GM18873 (cell line): Measurements from ENCODE around the gene FOXB1.

ENCODE experiments used
- ATAC-seq: cut with Tn5 transposase; IDR thresholded peaks from one replicate; pipeline ENCODE4 v1.9.1; 2021; ENCODE audit warnings: mild to moderate bottlenecking, moderate library complexity, moderate number of reproducible peaks; ENCODE audit not compliant: unreplicated experiment, low FRiP score

FOXB1 gene

DNA sequence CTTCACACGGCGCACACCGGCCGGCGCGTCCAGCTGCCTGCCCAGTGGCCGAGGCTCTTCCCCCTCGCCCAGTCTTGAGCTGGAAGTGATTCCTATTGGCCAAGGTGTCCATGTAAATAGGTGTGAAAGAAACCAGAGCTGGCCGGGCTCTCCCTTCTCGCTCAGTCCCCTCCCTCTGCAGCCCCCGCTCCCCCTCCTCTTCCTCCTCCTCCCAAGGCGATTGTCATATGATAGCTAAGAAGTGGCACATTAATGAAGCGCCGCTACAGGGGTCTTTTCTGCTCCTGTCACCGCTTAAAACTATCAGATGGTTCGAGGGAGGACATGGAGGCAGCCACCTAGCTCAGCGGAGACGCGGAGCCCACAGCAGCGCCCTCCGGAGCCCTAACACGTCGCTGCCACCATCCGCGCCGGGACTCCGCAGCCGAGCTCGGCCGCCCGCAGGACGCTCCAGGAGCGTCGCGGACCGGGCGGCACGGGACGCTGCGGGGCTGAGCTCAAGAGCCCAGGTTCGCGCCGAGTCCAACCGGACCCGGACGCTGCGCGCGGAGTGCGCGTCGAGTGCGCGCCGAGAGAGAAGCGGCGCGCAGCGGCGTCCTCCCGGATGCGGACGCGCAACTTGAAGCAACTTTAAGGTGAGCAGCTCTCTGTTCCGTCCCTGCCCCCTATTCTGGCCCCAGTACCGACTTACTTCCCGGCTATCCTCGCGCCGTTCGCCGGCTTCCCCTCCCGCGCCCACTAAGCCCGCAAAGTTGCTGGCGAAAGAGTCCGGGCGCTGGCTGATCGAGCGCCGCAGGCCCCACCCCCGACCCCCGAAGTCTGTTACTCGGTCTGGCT, at the start of gene FOXB1:
Gene FOXB1 (plus strand): TSS at position 303 of the 837 bp plus-strand sequence. CDS start 653 bp downstream, outside the sequence.
- ATAC-seq: no peak

DNA sequence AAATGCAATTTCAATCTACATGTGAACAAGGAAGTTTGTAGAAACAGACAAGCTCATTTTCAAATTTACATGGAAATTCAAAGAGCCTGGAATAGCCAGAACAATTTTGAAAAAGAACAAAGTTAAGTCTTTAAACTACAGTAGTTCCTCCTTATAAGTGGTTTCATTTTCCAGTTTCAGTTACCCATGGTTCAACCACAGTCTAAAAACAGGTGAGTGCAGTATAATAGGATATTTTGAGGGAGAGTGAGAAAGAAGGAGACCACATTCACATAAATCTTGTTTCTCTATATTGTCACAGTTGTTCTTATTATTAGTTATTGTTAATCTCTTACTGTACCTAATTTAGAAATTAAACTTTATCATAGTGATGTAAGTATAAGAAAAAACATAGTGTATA, 45.8 kb upstream of the FOXB1 start:
- ATAC-seq: no peak

DNA sequence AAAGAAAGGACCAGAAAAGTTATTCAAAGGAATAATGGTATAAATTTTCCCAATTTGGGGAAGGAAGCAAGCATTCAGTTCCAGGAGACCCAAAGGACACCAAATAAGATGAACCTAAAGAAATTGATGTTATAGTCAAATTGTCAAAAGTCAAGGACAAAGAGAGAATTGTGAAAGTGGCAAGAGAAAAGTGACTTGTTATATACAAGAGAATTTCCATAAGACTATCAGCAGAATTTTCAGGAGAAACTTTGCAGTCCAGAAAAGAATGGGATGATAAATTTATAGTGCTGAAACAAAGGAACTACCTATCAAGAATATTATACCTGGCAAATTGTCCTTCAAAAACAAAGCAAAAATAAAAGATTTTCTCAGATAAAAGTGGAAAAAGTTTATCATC, 43.8 kb upstream of the FOXB1 start:
- no peak for ATAC-seq

DNA sequence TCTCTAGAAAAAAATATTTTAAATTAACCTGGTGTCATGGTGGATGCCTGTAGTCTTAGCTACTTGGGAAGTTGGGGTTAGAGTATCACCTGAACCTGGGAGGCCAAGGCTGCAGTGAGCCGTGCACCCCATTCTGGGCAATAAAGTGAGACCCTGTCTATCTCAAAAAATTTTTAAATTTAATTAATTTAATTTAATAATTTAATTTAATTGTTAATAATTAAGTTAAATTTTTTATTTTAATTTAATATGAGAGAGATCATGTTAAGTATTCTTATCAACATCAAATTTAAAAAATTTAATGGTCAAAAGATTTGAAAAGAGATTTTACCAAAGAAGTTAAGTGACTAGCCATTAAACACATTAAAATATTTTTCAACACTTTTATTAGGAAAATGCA, 40.8 kb upstream of the FOXB1 start:
- ATAC-seq: no peak

DNA sequence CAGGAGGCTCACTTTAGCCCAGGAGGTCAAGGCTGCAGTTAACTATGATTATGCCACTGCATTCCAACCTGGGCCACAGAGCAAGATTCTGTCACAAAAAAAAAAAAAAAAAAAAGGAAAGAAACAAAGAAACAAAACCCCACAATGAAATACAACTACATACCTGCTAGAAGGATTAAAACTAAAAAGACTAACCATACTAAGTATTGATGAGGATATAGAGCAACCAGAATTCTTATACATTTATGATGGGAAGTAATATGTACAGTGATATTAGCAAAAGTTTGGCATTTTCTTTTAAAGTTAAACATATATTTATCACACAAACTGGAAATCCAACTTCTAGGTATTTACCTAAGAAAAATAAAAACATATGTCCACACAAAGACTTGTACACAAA, 40.2 kb upstream of the FOXB1 start:
- no peak for ATAC-seq

DNA sequence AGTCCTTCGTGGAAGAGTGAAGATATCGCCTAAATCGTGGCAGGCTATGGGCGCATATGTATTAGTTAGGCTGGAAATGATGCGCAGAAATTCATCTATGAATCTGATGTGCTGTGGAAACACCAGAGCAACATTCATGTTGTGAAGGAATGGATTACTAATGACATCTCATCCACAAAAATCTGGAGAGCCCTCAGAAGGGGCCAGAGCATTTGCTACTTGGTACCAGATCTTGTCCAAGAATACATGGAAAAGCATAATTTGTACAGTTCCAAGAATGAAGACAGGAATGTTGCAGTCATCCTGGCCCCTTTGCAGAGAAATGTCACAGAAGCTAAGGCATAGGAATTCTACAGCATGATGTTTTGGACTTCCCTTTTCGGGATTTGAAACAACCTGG, 38.4 kb upstream of the FOXB1 start:
- no peak for ATAC-seq

DNA sequence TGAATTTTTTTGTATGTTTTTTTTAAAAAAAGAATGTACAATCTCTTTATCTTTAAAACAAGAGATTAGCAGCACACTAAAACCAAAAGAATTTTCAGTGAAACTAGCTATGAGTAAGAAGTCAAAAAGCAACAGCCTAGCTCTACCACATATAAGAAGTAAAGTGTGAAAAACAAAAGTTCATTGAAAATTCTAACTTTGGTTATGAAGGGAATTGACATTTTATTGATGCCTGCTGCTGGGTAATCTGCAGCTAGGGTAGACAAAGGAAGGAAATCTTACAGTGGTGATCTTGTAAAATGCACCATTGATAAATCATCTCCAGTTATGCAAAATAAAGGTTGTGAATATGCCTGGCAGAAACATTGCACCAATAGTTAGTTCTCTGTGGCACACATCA, 37.8 kb upstream of the FOXB1 start:
- no peak for ATAC-seq

DNA sequence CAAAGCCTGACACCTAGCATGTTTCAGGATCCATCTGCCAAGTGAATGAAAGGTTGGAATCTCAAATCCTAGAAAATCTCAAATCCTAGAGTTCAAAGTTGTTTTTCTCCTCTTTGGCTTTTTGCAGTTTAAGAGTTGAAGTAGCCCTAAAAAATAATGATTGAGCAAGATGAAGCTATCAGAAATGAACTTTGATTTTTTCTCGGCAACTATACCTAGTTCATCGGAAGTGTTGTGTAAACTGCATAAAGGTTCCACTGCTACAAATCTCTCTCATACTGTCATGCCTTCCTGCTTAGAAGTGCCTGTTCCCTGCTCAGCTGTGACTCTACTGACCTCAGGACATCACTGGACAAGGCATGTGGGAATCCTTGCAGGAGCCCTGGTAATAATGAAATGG, 35.8 kb upstream of the FOXB1 start:
- ATAC-seq: no peak

DNA sequence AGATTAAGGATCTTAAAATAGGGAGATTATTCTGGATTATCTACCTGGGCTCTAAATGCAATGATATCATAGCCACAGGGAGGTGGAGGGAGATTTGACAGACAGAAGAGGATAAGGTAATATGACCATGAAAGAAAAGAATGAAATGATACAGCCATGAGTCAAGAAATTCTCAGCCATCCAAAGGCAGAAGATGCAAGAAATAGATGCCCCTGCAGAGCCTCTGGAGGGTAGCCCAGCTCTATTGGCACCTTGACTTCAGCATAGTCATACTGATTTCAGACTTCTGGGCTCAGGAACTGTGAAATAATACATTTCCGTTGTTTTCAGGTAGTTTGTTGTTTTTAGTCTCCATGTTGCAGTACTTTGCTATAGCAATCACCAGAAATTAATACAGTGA, 31.9 kb upstream of the FOXB1 start:
- ATAC-seq: no peak

DNA sequence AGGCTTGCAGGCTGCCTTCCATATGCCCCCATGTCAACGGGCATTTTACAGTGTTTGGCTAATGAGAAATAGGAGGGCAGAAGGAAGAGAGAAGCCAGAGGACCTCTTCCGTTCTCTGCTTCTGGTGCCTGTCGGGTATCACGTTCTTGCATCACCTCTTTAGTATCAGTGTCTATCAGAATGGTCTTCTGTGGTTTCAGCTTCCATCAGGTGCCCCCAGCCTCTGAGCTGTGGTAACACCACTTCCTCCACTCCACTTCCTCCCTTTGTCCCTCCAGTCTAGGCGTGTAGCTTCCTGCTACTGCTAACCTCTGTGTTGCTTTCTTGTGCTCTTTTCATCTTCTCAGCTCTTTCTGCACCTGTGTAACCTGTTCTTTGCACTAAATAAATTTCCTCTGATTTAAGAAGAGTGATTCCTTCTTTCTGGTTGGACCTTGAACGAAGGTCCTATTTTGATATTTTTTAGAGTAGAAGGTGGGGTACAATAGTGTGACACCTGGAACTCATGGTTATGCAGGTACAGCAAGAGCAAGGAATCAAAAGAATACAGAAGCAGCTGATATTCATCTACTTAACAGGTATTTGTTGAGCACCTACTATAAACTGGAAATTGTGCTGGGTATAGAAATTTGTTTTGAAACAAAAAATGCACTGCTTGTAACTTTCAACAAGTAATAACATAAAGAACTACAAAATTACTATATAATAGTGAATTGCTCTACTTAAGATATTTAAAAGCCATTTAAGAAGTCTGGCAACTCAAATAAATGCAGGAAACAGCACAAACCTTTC, 27.4 kb upstream of the FOXB1 start:
- no peak for ATAC-seq

DNA sequence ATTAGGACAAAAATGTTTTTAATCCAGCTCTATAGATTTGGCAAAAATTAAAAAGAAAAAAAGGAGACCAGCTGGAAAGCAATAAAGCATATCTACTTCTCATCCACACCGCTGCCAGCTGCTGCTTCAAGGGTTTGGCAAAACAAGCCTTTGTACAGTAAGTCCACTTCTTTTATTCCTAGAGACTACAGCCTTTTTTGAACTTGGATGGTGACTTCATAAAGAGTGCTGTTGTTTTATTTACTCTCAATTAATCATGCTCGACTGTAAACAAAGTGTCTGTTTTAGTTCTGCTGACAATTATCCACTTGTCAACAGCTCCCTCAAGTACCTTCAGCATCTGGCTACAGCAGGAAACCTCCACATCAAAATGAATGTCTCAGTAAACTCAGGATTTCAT, 12.3 kb upstream of the FOXB1 start:
- ATAC-seq: no peak

DNA sequence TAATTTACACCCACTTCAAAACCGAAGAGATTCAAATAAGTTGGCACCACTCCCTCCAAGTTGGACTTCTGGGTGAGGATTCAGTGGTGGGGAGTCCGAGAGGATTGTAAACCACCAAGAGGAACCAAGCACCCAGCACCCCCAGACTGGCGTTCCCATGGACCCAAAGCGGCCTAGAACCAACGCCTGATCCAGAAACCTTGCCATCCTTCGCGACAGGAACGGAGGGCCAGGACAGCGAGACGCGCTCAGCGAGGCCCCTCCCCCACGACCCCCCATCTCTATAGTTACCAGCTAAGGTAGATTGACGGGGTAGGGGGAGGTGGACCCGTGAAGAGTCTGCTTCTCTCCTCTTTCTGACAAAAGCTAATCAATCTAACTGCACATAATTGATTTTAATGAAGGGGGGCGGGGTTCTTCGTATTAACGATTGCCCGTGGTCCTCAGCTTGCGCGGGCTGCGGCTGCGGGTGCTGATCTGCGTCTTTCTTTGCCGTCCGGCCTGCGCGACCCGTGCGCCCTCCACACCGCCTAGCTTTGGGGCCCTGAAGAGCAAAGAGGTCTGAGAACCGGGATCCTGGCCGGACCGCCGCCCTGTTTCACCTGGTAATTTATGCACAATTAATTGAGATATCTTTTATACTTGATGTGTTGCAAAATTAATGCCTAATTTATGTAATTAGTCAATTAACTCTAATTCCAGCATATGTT, 10.9 kb upstream of the FOXB1 start:
- ATAC-seq: no peak

DNA sequence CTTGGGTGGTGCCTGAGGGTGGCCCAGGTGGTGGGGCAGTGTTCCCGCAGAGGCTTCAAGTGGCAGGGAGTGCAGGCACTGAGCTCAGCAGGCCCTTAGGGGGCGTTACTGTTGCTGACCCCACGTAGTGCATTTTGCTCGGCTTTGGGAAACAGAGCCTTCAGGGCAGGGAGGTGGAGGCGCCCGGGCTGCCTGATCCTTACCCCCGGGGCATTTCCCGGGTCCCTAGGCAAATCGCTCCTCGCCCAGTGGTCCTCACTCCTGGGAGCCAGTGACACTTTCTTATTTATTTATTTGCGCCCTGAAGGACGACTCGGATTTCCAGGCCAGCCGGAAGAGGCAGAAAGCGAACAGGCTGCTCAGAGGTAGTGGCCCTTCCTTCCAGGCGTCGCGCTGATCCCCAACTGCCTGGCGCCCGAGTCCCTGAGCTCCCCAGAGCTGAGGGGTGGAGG, 10.1 kb upstream of the FOXB1 start:
- no peak for ATAC-seq

DNA sequence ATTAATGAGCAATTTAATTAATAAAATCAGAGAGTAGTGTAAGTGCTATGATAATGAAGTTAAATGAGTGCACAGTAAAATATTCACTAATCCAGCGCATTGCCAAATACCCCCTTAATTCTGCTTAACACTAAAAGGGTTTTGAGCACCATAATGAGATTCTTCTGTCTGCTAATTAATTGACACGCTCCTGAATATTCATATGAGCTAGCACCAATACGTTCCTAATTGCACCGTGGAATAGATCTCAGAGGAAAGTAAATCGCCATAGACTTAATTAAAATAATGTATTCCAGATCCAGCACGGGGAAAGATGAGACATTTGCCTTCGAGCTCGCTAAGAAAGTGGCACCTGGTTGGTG, 9.6 kb upstream of the FOXB1 start:
- ATAC-seq: no peak

DNA sequence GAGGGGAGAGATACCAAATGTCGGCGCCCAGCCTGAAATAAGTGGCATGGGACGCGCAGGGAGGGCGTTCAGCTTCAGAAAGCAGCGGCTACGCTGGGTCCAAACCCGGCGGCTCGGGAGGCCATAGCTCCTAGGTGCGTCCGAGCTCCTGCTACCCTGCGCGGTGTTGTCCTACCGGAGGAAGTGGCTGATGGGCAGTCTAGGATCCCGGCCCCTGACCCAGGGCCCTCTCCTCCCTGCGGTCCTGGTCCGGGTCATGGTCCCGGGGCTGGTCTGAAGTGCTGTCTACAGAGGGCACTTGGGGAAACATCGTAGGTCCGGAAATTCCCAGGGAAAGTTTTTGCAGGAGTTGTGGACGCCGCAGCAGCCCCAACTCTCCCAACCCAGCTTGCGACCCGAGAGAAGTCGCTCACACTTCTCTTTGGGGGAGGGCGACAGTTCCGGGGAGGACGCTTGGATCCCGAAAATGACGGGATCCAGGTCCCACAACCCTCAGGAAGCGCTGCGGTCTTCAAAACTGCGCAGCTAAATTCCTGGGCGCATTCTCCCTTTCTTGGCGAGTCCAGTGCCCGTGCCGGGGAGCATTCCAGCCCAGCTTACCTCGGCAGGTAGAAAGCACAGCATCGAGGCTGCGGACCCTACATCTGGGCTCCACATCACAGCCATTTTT, 9.1 kb upstream of the FOXB1 start:
- no peak for ATAC-seq

DNA sequence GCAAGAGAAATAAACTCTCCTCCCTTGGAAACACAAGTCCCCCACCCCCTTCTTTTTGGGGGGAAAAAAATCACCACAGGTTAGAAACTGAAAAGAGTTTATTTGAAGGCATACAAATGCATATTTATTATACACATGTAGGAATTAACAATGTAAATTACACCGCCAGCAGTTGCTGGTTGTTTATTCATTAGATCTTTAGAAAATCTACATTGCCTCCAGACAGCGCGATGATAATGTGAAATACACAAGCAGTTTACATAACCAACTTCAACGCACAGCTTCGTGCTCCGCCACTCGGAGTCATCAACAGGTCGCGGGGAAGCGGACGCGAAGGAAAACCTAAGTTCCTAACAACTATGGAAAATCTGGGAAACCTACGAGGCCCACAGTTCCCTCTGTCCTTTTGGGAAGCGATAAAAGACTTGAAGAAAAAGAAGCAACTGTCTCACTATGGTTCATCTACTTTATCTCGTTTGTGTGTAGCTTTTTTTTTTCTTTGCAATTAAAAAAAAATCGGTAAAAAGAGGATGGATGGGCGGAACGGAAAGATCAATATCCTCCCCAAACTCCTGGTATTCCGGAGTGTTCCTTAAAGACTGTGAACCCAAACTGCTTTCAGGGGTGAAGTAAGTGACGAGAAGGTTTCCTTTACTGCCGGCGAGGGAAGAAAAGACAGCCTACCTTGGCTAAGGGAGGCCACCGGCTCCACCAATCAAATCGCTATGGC, 8.4 kb upstream of the FOXB1 start:
- no peak for ATAC-seq

DNA sequence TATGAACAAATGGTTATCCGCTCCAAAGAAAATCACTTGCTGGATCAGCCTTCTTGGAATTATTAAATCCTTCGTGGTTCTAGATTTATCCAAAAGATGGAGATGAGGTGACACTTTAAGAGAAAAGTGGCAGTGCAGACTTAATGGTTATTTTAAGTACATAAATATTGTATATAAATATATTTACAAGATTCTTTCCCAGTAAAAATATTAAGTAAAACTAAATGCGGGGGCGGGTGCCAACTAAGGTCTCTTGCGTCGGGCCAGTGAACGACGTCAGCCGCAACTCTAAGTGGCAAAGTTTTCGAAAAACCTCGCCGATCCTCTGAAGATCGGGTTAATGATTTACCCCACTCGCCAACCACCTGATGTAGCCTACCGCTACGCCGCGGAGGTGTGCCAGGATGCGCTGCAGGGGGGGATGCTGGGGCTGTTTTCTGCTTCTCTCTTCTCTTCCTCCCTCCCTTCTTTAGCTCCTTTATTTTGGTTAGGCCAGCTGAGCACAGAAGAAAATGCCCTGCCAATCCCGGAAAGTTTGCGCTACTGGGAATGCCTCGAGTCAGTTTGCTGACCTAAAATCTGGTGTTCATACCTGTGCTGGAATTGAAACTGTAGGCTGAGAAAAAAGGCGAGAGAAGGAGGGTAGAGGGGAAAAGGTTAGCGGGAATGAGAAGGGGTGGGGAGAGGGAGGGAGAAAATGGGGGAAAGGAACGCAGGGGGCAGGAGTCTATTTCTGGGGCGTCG, 7.6 kb upstream of the FOXB1 start:
- no peak for ATAC-seq

DNA sequence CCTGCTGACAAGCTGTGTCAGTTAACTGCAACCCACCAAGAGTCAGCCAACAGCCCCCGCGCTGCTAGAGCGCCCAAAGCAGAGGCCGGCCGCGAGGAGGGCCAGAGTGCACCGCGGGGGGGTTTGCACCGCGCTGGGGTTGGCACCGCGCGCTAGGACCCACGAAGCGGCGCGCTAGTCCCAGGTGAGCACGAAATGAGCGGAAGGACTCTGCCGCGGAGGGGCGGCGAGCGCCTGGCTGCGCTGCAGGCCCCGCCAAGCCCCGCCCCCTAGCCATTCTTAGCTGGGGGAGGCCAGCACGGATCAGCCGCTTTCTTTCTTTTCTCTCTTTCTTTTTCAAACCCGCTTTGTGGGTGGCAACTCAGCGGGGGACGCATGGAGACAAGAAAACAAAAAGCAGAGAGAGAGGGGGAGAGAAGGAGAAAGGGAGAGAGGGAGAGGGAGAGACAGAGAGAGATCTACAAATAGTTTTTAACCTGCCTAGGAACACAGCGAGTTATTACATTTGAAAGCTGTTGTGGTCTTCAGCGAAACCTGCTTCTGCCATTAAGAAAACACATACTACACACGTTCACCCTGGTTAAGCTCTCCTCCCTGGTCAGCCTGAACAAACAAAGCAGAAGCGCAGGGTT, 6.9 kb upstream of the FOXB1 start:
- ATAC-seq: peak; percentile 67
